GM18502 (cell line): Measurements from ENCODE around the gene CCNB3.
A peak's percentile ranks its signal among the peaks of the same experiment; 100 is the strongest.
"Not testable (repeated sequence)": the region's sequence is repeated elsewhere in the genome, so short reads cannot be mapped to it uniquely, and the experiment has no call there.

Source experiments
- ATAC-seq: cut with Tn5 transposase; IDR thresholded peaks from one replicate; pipeline ENCODE4 v1.9.1; 2021; ENCODE audit warnings: mild to moderate bottlenecking; ENCODE audit not compliant: unreplicated experiment, poor library complexity

CCNB3 gene

GRCh38 chrX:50204364-50204899 lies at the start of gene CCNB3:
Gene CCNB3 (plus strand): TSS chrX:50204765. CDS start chrX:50285164, 80,399 bp downstream.
- peak; percentile 99 for ATAC-seq

DNA sequence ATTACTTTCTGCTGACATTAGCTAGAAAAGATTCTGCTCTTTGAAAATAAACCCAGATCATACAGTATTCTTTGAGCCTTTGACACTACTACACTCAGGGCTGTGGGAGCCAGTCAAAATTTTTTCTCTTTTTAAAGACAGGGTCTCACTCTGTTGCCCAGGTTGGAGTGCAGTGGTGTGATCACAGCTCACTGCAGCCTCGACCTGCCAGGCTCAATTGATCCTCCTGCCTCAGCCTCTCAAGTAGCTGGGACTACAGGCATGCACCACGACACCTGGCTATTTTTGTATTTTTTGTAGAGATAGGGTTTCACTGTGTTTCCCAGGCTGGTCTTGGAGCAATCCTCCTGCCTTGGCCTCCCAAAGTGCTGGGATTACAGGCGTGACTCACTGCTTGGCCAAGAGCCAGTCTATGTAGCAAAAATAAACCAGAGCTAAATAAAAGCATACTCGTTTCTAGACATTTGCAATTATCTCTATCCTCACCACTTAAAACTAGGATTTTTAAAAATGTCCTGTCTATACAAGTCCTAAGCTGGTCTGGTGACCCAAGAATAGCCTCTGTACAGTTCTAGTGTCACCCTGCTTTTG lies 46.9 kb upstream of the CCNB3 start:
- ATAC-seq = no peak

- ATAC-seq = no peak
Observed at GRCh38 chrX:50158593-50158992, 46.0 kb upstream of the CCNB3 start.

- ATAC-seq = no peak
Observed at GRCh38 chrX:50161127-50161526, 43.4 kb upstream of the CCNB3 start.

DNA sequence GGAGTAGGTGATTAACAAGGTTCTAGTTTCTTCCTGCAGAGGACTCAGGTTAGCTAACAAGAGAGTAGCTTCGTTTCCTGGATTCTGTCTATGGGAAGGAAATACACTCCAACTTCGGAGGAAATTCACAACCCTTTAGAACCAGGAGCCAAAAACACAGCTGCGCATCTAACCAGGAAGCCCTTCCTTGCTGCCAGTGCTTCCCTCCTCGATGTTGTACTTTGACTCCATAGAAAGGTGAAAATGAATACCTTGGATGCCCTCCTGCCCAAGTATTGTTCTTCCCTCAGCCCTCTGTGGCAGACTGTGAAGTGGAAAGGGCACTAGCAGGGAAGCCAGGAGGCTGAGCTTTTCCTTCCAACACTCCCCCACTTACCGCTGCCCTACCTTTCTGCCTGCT lies 38.8 kb upstream of the CCNB3 start:
- no peak for ATAC-seq

DNA sequence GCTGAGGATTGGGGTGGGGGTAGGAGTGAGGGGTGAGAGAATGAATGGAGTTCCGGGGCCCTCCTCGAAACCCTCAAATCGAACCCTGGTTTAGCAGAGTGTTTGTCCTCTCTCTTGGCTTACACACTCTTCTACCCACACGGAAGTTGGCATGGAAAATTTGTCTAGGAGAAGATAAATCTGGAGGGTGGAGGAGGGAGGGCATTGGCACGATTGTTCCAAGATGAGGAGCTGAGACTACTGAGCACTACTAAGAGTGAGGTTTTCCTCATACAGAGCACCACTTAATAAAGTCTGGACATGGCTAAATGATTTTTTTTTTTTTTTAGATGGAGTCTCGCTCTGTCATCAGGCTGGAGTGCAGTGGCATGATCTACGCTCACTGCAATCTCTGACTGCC lies 37.2 kb upstream of the CCNB3 start:
- no peak for ATAC-seq

DNA sequence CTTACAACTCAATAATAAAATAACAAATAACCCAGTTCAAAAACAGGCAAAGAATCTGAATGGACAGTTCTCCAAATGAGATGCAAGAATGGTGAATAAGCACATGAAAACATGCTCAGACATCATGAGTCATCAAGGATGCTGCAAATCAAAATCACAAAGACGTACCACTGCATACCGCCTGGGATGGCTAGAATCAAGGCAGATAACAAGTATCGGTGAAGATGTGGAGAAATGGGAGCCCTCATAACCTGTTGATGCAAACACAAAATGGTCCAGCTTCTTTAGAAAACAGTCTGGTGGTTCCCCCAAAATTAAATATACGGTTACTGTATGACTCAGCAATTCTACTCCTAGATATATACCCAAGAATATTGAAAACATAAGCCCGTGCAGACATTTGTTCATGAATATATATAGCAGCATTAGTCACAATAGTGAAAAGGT lies 36.3 kb upstream of the CCNB3 start:
- ATAC-seq = peak; percentile 77

GRCh38 chrX:50169717-50170116 lies 34.8 kb upstream of the CCNB3 start:
- no peak for ATAC-seq

DNA sequence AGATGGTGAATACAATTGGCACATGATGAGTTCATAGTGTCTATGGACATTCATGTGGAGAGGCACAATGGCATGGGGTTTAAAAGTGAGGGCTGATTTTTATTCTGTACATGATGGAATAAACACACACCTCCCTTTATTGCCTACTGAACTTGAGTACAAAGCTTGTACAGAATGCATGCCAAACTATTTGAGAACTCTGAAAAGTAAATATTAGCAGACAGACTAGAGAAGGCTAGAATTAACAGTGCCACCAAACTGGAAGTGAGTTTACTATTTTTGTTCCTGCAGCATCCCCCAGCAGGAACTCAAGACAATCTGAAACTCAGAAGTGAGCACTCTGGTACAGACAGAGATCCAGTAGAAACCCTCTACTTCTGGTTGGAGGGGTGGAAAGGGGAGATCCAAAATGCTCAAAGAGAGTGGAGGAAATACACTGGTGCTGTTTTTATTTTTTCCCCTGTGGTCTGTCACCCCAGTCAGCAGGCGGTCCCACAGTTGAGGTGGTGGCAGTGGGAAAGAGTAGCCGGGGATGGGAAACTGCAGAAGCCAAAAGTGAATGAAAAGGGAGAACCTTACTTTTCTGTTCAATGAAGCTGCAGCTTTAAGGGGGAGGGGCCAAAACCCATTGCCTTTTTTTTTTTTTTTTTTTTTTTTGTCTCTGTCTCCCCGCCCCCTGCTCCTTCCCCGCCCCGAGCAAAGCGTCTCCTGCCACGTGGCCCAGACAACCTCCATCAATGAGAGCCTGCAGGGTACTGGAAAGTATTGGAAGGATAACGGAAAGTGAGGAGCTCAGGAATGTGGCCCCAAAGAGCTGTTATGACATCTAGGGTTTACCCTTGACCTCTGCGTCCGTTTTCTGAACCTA lies 24.3 kb upstream of the CCNB3 start:
- peak; percentile 71 for ATAC-seq

DNA sequence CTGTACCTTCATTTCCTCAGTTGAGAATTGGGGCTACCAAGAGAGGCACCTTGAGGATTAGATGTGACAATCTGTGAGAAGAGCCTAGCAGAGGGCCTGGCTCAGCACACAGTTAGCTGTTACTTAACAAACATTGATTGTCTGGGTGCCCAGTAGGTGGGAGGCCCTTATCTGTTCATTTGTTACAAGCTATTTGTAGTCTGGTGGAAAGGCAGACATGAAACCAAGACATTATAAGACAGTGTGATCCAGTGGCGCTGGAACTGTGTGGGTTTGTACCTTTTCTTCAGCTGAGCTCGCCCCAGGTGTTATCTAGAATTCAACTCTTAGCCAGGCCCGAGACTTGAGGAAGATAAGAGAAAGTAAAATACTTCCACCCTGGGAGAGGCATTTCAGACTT lies 20.7 kb upstream of the CCNB3 start:
- ATAC-seq = no peak

DNA sequence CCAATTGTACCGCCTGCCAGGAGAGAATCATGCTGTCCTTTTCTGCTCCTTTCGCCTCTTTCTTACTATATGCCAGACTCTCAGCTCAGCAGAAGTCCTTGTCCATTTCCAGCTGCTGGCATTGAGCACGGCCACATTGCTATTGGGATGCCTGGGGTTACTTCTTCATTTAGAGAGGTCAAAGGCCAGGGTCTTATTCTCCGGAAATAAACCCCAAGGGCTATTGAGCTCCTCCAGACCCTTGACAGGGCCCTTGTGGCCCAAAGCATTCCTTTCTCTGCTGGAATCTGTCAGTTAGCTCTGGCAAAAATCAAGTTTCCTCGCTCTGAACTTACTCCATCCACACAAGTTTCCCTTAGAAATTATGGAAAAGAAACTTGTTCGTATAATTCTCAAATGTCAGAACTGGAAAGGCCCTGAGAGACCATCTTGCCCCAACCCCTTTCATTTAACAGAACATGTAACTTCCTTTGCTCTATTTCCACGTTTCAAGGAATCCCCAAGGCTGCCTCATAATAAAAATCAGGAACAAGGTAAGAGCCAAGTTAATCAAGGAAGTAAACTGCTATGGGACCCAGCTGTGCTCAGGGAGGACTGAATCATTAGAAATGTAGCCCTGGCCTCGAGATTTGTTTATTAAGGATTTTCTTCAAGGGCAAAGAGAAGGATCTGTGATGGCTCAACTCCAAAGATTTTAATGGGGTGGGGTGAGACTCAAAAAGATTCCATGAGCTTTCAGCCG lies 15.5 kb upstream of the CCNB3 start:
- no peak for ATAC-seq

DNA sequence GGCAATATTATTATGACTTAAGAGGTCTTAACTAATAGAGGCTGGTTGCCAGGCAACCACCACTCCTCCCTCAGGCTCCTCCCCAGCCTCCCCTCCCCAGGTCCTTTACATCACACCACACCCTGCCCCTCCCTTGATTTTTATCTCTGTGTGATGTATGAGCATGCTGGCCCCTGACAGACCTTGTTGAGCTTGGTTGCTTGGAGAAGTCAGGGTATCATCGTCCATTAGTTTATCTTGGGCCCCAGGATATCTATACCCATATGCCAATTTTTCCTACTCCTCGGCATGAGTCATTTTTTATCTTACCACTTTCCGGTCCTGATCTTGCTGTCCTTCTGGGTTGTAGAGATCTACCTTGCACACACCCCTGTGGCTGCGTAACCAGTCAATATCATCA lies 6.2 kb upstream of the CCNB3 start:
- no peak for ATAC-seq

DNA sequence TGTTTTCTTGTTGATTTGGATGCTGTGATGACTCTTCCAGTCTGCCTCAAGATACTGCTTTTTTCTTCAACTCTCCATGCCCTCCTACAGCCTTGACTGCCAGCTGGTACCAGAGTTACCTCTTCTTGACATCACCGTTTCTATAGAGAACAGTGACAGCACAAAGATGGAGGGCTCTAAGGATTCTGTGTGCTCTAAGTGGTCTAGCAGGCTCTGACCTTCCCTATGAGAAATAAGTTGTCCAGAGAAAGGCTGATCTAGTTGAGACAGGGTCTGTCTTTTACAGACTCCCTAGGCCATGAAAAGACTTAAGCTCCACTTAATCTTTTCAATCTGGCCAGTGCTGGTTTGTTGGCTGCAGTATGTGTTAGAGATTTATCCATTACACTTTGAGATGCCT lies 3.7 kb upstream of the CCNB3 start, which contains the start of gene AKAP4:
Gene AKAP4, minus strand, starts transcription at position 101 of the 400 bp plus-strand sequence. CDS start 118 bp downstream, outside the sequence.
- ATAC-seq = no peak

DNA sequence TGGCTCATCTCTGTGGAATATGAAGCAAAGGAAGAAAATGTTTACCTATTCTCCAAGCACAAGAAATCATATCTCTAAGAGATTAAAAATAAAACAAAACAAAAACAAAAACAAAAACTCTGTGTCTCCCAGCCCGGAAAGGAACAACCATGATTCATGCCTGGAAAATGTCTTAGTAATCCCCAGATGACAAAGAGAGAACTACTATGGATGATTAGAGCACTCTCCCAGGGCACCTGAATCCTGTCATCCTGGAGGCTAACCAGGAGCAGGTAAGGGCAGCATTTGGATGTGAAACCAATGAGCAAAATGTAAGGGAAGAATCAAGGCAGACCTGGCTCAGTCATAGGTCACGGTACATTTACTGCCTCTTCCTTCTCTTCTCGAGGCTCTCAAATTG lies 2.0 kb upstream of the CCNB3 start:
- ATAC-seq = no peak

DNA sequence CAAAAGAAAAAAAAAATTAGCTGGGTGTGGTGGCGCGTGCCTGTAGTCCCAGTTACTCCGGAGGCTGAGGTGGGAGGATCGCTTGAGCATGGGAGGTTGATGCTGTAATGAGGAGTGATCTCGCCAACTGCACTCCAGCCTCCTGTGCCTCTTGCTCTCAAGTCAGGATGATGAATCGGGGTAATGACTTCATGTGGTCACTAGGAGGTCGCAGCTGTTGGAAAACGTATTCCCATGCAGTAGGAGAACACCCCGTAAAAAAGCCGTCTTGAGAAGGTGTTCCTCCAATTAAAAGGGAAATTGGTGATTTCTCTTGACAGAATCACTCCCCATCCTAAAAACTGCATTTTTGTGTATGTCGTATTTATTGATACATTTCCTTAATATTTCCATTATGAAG lies 2.2 kb downstream of the CCNB3 start:
- no peak for ATAC-seq

- ATAC-seq = no peak
Observed at GRCh38 chrX:50211510-50211909, 6.9 kb downstream of the CCNB3 start.

GRCh38 chrX:50281253-50281652 lies 76.7 kb downstream of the CCNB3 start:
- ATAC-seq = no peak

DNA sequence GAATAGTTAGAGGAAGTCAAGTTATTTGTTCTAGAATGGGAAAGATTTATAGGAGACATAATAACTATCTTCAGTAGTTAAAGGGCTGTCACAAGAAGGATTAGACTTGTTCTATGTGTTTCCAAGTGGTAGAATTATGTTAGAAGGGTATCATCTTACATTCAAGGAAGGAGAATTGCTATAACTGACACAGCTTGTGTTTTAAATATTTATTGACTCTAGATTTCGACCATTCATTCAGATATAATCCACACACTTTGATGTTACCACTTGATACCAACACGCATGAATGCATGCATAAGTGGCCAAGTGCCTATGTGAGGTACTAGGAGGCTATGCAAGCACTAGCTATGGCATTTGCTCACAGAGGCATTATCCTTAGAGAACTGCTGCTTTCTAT lies 122.7 kb downstream of the CCNB3 start:
- ATAC-seq = no peak

- ATAC-seq = not testable (repeated sequence)
Observed at GRCh38 chrX:50332668-50333067, 128.1 kb downstream of the CCNB3 start.

DNA sequence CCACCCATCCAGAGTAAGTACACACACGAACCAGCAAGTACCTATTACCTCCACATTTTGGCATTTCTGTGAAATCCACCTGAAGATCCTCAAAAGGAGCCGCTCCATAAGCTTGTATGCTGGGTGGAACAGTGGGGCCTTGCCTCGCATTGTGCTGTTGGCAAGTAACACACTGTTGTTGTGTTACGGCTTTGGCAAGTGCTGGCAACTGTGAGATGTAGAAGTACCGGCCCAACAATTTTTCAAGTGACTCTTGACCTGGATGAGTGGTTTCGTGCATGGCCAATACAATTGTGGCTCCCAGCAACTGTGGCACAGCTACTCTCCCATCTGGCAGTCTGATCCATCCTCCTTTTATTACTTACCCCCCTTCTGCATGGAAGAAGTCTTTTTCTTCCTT lies 128.7 kb downstream of the CCNB3 start:
- ATAC-seq = no peak

- ATAC-seq = no peak
Observed at GRCh38 chrX:50343917-50344316, 139.4 kb downstream of the CCNB3 start.
